HG02938 (cell line): ENCODE measurements around the gene PHF13.

Source experiments
- ATAC-seq: cut with Tn5 transposase; IDR thresholded peaks from one replicate; pipeline ENCODE4 v1.9.1; 2021; ENCODE audit warnings: mild to moderate bottlenecking, moderate library complexity; ENCODE audit not compliant: unreplicated experiment

The PHF13 gene

GRCh38 chr1:6601049-6601922, 12.2 kb upstream of the PHF13 start:
- peak; percentile 26 for ATAC-seq

- ATAC-seq, result peak; percentile 34
These were observed 11.4 kb upstream of the PHF13 start for GRCh38 chr1:6601923-6602668.

GRCh38 chr1:6602669-6603237, 10.8 kb upstream of the PHF13 start, which contains the start of gene KLHL21:
Gene KLHL21, minus strand, starts transcription at chr1:6602869. Its CDS starts 52 bp downstream, at chr1:6602817.
- peak; percentile 41 for ATAC-seq

- ATAC-seq, result peak; percentile 29
These were observed 10.2 kb upstream of the PHF13 start for GRCh38 chr1:6603238-6603914.

- no peak for ATAC-seq
These were observed 9.5 kb upstream of the PHF13 start for GRCh38 chr1:6603915-6604558.

- peak; percentile 35 for ATAC-seq
These were observed 730 bp upstream of the PHF13 start for GRCh38 chr1:6612641-6613360.

GRCh38 chr1:6614019-6614928, 743 bp downstream of the PHF13 start:
- ATAC-seq, result no peak

- no peak for ATAC-seq
These were observed 1.6 kb downstream of the PHF13 start for GRCh38 chr1:6614929-6615785.

GRCh38 chr1:6619045-6619444, 5.5 kb downstream of the PHF13 start:
- ATAC-seq, result no peak

- no peak for ATAC-seq
These were observed 8.2 kb downstream of the PHF13 start for GRCh38 chr1:6621429-6622391.

- no peak for ATAC-seq
These were observed 9.0 kb downstream of the PHF13 start for GRCh38 chr1:6622396-6623152.

- ATAC-seq, result no peak
These were observed 9.9 kb downstream of the PHF13 start for GRCh38 chr1:6623269-6623965.

- peak; percentile 73 for ATAC-seq
These were observed 11.4 kb downstream of the PHF13 start, which contains the start of gene THAP3 for GRCh38 chr1:6624710-6625583. Gene THAP3, plus strand, starts transcription at chr1:6624868. Its CDS starts 351 bp downstream, at chr1:6625219.

GRCh38 chr1:6625584-6626149, 12.1 kb downstream of the PHF13 start:
- ATAC-seq, result peak; percentile 12
